A549 (cell line): ENCODE results near the gene IER3IP1.

Experiments
- ESRRA ChIP-seq: fragments of 150-350 bp; IDR thresholded peaks from 2 replicates; pipeline ENCODE4 v1.6.1; 2014; ENCODE audit warnings: mild to moderate bottlenecking, low read length, borderline replicate concordance
- FOSL2 ChIP-seq, 2 experiments: fragments of 450-650 bp in 1 of 2; fragments of >200 bp in 1 of 2; sonication (Bioruptor Twin) in 1 of 2; formaldehyde crosslinking; IDR thresholded peaks; 2 replicates each; pipeline versions ENCODE4 v1.5.0 to v1.6.1; 2016 to 2020; ENCODE audit warnings: mild to moderate bottlenecking in 1 of 2, moderate library complexity in 1 of 2
- HDAC2 ChIP-seq: fragments of 200-600 bp; sonication (generic); IDR thresholded peaks from 2 replicates; pipeline ENCODE4 v1.6.1; 2016
- MAFK ChIP-seq: fragments of 450-650 bp; IDR thresholded peaks from 2 replicates; pipeline ENCODE4 v1.6.1; 2014; ENCODE audit not compliant: partially characterized antibody
- NFE2L2 ChIP-seq: fragments of 150-350 bp; conservative IDR thresholded peaks from 2 replicates; pipeline ENCODE4 v1.6.1; 2014; ENCODE audit warnings: low read length
- POLR2A ChIP-seq: IDR thresholded peaks from 2 replicates; pipeline ENCODE4 v1.6.1; 2012; ENCODE audit warnings: mild to moderate bottlenecking, low read length
- POLR2AphosphoS2 ChIP-seq: conservative IDR thresholded peaks from 2 replicates; pipeline ENCODE4 v1.6.1; 2012; ENCODE audit warnings: low read length, improper control_type of control experiment, inconsistent platforms
- SREBF2 ChIP-seq: fragments of 450-650 bp; IDR thresholded peaks from 2 replicates; pipeline ENCODE4 v1.6.1; 2014; ENCODE audit warnings: mild to moderate bottlenecking, moderate library complexity
- TF ChIP-seq, protein P1 (sequence below): fragments of >200 bp; sonication (Bioruptor Twin); formaldehyde crosslinking; IDR thresholded peaks from 3 replicates; pipeline ENCODE4 v1.5.1; 2016
- TF ChIP-seq, protein P2 (sequence below): IDR thresholded peaks from 2 replicates; pipeline ENCODE4 v1.6.1; 2012
- TF ChIP-seq, protein P3 (sequence below): fragments of 200-600 bp; sonication (generic); IDR thresholded peaks from 2 replicates; pipeline ENCODE4 v1.6.1; 2016; ENCODE audit warnings: antibody characterized with exemption, mild to moderate bottlenecking, moderate library complexity
- TF ChIP-seq, protein P4 (sequence below): fragments of 450-650 bp; IDR thresholded peaks from 2 replicates; pipeline ENCODE4 v1.6.1; 2014; ENCODE audit warnings: antibody characterized with exemption

DNA sequence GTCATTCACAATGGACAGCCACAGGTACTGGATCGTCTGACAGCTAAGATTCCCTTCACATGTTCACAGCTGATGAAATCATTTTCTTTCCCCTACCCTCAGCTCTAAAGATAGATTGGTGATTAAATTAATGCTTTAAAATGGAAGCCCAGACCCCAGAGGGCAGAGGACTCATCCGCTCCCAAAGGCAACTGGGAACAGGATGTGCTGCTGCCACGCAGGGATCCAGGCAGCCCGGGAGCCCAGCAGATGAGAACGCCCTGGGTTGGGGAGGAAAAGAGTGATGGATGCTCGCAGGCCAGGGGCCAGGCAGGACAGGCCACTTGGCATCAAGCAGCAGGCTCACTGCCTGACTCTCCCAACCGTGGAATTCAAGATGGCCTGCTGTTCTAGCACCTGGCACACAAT, 67.2 kb downstream of the IER3IP1 start:
- TF ChIP-seq, protein P1, sequence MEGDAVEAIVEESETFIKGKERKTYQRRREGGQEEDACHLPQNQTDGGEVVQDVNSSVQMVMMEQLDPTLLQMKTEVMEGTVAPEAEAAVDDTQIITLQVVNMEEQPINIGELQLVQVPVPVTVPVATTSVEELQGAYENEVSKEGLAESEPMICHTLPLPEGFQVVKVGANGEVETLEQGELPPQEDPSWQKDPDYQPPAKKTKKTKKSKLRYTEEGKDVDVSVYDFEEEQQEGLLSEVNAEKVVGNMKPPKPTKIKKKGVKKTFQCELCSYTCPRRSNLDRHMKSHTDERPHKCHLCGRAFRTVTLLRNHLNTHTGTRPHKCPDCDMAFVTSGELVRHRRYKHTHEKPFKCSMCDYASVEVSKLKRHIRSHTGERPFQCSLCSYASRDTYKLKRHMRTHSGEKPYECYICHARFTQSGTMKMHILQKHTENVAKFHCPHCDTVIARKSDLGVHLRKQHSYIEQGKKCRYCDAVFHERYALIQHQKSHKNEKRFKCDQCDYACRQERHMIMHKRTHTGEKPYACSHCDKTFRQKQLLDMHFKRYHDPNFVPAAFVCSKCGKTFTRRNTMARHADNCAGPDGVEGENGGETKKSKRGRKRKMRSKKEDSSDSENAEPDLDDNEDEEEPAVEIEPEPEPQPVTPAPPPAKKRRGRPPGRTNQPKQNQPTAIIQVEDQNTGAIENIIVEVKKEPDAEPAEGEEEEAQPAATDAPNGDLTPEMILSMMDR = no peak
- TF ChIP-seq FOSL2 (IDR thresholded peaks at IDR 0.05) (no peak), FOSL2 (CRISPR knock-in tag; IDR thresholded peaks at IDR 0.05) (no peak), HDAC2 (no peak), POLR2AphosphoS2 (no peak), NFE2L2 (no peak), MAFK (no peak), ESRRA (no peak), POLR2A (no peak), SREBF2 (no peak)
- TF ChIP-seq, protein P2, sequence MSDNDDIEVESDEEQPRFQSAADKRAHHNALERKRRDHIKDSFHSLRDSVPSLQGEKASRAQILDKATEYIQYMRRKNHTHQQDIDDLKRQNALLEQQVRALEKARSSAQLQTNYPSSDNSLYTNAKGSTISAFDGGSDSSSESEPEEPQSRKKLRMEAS = no peak
- TF ChIP-seq, protein P3, sequence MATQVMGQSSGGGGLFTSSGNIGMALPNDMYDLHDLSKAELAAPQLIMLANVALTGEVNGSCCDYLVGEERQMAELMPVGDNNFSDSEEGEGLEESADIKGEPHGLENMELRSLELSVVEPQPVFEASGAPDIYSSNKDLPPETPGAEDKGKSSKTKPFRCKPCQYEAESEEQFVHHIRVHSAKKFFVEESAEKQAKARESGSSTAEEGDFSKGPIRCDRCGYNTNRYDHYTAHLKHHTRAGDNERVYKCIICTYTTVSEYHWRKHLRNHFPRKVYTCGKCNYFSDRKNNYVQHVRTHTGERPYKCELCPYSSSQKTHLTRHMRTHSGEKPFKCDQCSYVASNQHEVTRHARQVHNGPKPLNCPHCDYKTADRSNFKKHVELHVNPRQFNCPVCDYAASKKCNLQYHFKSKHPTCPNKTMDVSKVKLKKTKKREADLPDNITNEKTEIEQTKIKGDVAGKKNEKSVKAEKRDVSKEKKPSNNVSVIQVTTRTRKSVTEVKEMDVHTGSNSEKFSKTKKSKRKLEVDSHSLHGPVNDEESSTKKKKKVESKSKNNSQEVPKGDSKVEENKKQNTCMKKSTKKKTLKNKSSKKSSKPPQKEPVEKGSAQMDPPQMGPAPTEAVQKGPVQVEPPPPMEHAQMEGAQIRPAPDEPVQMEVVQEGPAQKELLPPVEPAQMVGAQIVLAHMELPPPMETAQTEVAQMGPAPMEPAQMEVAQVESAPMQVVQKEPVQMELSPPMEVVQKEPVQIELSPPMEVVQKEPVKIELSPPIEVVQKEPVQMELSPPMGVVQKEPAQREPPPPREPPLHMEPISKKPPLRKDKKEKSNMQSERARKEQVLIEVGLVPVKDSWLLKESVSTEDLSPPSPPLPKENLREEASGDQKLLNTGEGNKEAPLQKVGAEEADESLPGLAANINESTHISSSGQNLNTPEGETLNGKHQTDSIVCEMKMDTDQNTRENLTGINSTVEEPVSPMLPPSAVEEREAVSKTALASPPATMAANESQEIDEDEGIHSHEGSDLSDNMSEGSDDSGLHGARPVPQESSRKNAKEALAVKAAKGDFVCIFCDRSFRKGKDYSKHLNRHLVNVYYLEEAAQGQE = no peak
- TF ChIP-seq, protein P4, sequence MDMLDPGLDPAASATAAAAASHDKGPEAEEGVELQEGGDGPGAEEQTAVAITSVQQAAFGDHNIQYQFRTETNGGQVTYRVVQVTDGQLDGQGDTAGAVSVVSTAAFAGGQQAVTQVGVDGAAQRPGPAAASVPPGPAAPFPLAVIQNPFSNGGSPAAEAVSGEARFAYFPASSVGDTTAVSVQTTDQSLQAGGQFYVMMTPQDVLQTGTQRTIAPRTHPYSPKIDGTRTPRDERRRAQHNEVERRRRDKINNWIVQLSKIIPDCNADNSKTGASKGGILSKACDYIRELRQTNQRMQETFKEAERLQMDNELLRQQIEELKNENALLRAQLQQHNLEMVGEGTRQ = no peak
